Pons (tissue), 1 donor: ENCODE data around the gene TAT.
"Not testable (repeated sequence)": the region's sequence is repeated elsewhere in the genome, so short reads cannot be mapped to it uniquely, and the experiment has no call there.

ENCODE experiments used
- DNase-seq: peaks from one replicate; pipeline ENCODE4 v3.0.0-alpha.2; 2016; ENCODE audit warnings: low spot score

TAT gene

DNA sequence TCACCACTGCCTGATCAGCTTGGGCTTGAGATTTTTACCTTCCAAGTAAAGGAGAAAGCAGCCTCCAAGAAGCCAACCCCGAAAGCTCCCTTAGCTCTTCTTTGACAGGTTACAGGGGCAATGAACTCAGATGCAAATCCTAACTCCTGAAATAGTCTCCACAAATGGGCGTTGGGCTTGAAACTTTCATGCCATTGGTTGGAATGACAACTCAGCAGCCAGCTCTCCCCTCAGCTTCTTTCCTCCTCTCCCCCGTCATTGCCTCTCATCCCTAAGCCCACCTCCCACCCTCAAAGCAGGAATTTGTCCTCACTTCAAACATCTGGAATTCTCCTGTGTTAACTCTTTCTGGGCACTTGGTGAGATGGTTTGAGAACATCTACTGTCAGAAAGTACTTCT is at the start of gene TAT:
TAT (minus strand) TSS at position 122 of the 400 bp plus-strand sequence. CDS start 677 bp downstream, outside the sequence.
- no peak for DNase-seq

DNA sequence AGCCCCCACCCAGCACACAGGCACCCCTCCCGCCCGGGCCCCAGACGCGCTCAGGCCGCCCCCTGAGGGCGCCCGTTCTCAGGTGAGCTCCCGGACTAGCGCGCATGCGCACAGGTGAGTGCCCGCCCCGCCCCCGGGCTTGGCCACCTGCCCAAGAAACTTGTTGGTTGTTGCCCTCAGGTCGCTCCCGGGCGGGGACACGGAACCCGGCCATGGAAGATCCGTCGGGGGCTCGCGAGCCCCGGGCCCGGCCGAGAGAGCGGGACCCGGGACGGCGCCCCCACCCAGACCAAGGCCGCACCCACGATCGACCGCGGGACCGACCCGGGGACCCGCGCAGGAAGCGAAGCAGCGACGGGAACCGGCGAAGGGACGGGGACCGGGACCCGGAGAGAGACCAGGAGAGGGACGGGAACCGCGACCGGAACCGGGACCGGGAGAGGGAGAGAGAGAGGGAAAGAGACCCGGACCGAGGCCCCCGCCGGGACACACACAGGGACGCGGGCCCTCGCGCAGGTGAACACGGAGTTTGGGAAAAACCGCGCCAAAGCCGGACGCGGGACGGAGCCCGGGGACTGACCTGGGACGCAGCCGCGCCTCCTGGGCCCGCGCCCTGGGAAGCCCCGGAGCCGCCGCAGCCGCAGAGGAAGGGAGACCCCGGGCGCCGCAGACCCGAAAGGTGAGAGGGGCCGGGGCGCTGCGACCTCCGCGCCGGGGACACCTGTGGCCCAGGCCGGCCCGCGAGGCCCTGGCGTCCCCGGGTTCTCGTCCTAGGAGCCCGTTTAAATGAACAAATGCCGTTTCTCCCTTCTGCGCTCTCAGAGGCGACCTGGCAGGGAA is 49.3 kb upstream of the TAT start, which contains the start of gene MARVELD3:
MARVELD3 (plus strand) TSS at position 167 of the 840 bp plus-strand sequence; CDS start at position 213, 46 bp downstream.
- DNase-seq: no peak

DNA sequence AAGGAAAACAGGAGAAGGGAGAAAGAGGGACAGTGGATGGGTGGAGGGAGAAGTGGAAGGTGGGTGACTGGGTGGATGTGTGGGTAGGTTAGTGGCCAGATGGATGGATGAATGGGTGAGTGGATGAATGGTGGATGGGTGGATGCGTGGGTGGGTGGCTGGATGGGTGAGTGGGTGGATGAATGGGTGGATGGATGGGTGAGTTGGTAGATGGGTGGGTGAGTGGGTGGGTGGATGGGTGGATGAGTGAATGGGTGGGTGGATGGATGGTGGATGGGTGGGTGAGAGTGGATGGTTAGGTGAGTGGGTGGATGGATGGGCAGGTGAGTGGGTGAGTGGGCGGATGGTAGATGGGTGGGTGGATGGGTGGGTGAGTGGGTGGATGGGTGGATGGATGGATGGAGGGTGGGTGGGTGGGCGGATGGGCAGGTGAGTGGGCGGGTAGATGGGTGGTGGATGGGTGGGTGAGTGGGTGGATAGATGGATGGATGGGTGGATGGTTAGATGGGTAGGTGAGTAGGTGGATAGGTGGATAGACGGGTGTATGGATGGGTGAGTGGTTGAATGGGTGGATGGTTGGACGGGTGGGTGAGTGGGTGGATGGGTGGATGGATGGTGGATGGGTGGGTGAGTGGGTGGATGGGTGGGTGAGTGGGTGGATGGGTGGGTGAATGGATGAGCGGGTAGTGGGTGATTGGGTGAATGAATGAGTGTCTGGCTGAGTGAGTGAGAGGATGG is 48.4 kb upstream of the TAT start:
- DNase-seq: no peak

DNA sequence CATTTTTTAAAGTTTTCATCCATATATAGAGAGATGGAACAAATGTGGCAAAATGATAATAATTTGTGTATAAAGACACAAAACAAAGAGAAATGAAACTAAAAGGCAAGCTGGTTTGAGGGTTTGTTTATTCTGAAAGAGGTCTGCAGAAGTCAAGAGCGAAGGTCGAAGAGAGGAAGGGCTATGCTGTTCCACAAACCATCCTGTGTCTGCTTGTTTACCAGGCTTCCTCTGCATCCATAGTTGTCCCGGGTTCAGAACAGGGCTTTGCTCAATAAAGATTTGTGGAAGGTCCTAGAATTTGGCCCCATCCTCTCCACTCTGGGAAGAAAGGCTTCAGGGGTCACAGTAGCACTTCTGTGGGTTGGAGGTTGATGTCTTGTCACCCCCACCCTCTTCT is 46.7 kb upstream of the TAT start:
- no peak for DNase-seq

DNA sequence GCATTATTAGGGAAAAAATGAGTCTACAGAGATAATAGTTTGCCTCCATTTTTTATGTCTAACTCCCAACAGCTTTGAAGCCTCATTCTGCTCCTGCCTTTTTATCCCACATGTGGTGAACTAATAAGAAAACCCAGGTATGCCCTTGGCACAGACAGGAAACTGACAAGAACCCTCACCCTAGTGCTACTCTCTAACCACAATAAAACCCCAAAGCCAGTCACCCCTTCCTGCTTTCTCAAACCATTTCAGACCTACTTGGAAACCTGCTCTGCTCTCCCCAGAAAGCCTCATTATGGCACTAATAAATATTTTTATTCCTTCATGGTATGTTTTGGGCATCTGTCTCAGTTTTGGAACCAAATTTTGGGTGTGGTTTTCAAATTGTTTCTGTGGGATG is 45.2 kb upstream of the TAT start:
- no peak for DNase-seq

DNA sequence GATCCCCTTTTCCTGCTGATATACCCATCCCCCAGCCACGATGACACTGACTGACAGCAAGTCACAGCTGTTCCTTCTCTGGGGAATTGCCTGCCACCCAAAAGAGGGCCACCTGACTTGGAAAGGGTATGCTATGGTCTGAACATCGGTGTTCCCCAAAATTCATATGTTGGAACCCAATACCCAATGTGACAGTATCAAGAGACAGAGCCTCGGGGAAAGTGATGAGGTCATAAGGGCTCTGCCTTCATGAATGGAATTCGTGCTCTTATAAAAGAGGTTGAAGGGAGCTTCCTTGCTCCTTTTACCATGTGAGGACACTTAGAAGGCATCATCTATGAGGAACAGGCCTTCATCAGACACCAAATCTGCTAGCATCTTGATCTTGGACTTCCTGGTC is 41.5 kb upstream of the TAT start:
- no peak for DNase-seq

DNA sequence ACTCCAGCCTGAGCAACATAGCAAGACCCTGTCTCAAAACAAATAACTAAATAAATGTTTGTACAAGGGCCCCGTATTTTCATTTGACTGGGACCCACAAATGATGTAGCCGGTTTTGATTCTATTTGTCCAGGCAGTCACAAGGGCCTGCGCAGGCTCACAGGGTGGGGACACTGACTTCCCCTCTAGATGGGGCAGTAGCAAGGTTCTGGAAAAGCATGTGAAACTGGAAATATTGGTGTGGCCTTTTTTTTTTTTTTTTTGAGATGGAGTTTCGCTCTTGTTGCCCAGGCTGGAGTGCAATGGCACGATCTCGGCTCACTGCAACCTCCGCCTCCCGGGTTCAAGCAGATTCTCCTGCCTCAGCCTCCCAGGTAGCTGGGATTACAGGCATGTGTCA is 38.1 kb upstream of the TAT start:
- not testable (repeated sequence) for DNase-seq

DNA sequence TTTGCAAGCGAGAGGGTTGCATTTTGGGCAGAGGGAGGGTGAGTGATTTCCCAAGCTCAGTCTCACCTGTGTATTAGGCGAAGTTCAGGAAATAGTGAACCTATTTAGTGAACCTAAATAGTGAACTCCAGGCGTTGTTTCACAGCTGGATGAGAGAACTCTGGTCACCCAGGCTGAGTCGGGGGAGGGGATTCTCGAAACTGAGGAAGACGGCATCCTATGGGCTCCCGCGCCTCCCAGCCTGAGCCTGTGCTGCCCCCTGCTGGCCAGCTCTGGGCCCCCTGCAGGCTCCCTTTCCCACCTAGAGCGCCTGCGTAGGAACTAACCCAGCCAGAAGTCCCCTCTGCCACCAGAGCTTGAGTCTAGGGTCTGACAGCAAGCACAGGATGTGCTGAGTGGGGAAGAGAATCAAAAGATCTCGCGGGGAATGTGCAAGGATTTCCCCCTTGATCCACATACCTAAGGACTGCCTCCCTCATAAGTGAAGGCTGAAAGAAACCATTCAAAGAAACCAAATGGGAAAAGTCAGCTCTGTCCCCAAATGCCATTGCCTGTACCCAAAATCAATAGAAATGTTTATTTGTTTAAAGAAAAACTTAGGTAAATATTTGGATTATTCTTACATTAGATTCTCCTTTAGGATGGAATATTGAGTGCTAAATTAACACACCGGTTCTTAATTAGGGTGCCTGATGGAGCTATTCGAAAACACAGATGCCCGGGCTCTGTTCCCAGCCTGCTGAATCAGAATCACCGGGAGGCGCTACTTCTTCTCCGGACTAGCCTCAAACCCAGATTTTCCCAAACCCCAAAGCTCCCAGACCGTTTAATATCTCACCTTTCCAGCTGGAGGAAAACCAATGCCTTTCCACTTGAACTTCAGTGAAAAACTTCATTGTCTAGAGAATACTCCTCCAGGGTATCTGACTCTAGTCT is 34.3 kb upstream of the TAT start:
- DNase-seq: peak; percentile 27

DNA sequence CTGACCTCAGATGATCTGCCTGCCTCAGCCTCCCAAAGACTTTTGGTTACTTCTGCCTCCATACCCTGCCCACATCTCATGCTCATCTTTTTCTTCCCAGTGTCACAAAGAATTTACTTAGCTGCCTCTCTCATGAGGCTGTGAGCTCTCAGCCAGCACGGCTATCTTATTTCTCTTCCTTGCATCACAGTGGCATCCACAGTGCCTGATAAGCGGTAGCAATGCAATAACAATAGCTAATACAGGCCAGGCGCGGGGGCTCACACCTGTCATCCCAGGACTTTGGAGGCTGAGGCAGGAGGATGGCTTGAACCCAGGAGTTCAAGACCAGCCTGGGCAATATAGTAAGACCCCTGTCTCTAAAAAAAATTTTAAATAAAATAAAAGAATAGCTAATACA is 33.6 kb upstream of the TAT start:
- no peak for DNase-seq

DNA sequence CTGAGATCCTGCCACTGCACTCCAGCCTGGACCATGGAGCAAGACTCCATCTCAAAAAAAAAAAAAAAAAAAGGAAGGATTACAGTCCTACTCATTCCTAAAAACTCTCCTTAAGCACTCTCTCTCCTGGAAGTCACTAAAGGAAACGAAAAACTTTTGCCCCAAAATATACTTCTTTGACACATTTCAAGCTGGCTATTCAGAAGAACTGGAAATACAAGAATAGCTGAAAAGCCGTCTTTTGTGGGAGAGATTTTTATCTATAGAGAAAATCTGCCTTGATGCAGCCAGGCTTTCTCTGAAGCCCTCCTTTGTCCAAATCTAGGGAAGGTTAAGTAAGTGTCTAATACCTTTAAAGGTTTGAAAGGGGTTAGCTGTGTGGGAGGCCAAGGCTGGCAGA is 32.2 kb upstream of the TAT start:
- no peak for DNase-seq

DNA sequence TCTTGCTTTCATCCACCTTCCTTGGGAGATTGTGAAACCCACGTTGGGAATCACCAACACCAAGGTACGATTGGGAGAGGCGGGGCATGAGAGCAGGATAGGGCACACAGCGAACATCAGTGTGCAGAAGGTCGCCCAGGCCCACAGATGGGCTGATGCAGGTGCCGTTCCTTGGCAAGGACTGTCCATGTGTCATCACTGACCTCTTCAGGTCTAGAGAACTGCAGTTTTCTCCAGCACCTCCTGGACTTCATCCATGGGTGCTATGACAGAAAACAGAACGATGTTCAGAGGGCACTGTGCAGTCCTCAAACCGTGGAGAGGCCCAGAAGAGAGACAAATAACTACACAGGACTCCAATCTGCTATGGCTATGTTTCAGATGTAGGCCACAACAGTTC is 23.9 kb upstream of the TAT start:
- DNase-seq: peak; percentile 57

DNA sequence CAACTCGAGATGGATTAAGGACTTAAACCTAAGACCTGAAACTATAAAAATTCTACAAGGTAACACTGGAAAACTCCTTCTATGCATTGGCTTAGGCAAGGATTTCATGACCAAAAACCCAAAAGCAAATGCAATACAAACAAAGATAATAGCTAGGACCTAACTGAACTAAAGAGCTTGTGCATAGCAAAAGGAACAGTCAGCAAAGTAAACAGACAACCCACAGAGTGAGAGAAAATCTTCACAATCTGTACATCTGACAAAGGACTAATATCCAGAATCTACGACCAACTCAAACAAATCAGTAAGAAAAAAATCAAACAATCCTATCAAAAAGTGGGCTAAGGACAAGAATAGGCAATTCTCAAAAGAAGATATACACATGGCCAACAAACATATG is 21.5 kb upstream of the TAT start:
- not testable (repeated sequence) for DNase-seq

DNA sequence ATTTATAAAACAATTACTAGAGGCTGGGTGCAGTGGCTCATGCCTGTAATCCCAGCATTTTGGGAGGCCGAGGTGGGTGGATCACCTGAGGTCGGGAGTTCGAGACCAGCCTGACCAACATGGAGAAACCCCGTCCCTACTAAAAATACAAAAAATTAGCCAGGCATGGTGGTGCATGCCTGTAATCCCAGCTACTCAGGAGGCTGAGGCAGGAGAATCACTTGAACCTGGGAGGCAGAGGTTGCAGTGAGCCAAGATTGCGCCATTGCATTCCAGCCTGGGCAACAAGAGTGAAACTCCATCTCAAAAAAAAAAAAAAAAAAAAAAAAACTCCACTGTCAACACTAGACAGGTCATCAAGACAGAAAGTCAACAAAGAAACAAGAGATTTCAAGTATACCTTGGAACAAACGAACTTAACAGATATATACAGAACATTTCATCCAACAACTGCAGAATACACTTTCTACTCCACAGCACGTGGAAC is 18.5 kb upstream of the TAT start:
- DNase-seq: not testable (repeated sequence)

DNA sequence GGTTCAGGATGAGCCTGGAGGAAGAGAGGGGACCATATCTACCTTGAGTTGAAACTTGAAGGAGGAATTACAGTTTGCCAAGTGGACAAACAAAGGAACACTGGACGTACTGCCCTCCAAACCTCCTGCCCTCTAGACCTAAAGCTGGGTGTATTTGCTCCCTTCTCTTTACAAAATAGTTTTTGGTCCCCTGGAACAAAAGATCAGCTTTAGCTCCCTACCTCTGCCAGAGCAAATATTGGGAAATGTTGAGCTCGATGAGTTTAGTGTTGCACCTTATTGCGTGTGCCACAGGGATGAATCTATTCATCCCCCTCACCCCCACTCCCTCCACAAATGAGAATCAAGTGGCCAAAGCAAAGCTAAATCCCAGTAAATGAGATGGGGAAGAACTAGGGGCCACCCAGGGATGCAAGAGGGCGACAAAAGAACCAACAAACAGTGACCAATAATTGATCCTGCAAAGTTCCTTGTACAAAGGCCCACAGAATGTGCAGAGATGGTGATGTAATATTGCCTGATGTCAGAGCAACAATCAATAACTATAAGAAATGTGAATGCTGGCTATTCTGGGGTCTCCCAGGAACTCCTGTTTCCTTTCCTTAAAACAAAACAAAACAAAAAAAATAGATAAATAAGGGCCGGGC is 17.2 kb upstream of the TAT start:
- DNase-seq: no peak

DNA sequence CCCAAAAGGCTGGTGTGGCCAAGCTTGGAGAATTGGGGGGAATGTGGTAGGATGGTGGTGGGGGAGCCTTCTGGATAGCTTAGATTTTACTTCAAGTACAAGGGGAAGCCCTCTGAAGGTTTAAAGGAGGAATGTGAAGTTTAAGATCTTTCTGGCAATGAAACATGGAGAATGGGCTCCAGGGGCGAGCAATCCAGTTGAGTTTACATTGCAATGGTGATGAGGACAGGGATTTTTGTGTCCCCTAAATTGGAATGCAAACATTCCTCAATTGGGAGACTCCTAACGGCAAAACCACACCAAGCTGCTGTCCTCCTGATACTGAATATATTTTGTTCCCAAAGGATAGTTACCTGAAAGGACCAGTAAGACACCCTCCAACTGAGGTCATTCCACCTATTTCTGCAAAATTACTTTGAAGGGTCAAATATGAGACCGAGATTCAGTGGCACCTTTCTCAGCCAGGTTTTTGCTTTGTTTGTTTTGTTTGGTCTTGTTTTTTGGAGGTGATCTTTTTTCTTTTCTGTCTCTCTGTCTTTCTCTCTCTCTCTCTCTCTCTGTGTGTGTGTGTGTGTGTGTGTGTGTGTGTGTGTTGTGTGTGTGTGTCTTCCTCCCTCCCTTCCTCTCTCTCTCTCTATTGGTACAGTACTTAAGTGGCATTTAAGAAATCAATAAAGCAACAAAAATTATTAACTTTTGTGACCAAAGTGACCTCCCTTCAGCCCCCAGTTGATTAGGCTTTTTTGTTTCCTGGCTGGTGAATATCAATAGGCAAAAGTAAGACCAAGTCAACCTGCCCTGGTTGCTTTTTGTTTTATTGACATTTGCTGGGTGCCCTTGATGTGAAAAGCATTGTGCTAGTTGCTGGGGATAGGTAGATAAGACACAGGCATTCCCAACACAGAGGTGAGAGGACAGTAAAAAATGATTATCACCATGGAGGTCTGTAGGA is 16.4 kb upstream of the TAT start:
- no peak for DNase-seq

DNA sequence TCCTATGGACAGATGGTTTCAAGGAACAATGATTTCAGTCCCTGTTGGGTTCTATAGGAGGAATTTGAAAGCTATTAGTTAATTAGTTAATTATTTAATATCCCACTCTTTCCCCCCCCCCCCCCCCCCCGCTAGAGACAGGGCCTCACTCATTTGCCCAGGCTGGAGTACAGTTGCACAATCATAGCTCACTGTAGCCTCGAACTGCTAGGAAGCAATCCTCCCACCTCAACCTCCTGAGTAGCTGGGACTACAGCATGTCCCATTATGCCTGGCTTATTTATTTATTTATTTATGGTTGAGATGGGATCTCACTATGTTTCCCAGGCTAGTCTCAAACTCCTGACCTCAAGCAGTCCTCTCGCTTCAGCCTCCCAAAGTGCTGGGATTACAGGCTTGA is 15.0 kb upstream of the TAT start:
- DNase-seq: no peak

DNA sequence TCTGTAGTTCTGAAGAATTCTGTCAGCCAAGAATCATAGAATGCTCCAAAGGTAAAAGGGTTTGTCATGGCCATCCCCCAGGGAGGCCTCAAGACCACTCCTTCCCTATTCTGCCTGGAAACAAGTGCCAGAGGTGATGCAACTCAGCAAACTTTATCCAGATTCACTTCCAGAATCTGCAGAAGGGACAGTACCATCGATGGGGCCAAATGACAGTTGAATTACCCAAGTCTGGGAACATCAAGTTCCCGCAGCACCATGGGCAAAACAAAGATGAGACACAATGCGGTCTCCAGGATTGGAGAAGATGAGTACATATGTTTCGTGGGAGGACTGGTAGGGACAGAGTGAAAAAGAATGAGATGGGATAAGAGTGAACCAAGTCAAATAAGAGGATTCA is 13.7 kb upstream of the TAT start:
- no peak for DNase-seq

DNA sequence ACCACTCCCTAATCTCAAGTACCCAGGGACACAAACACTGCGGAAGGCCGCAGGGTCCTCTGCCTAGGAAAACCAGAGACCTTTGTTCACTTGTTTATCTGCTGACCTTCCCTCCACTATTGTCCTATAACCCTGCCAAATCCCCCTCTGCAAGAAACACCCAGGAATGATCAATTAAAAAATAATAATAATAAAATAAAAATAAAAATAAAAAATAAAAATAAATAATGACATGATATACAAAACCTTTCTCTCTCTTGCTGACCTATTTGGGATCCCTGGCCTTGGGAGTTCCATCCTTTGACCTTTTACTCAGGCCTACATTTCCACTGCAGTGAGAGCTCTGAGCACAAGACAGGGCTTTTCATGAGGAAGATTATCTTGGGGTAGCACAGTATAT is 13.2 kb upstream of the TAT start:
- DNase-seq: not testable (repeated sequence)

DNA sequence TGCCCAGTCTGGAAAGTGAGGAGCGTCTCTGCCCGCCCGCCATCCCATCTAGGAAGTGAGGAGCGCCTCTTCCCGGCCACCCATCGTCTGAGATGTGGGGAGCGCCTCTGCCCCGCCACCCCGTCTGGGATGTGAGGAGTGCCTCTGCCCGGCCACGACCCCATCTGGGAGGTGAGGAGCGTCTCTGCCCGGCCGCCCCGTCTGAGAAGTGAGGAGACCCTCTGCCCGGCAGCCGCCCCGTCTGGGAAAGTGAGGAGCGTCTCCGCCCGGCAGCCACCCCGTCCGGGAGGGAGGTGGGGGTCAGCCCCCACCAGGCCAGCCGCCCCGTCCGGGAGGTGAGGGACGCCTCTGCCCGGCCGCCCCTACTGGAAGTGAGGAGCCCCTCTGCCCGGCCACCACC is 12.4 kb upstream of the TAT start:
- DNase-seq: not testable (repeated sequence)

DNA sequence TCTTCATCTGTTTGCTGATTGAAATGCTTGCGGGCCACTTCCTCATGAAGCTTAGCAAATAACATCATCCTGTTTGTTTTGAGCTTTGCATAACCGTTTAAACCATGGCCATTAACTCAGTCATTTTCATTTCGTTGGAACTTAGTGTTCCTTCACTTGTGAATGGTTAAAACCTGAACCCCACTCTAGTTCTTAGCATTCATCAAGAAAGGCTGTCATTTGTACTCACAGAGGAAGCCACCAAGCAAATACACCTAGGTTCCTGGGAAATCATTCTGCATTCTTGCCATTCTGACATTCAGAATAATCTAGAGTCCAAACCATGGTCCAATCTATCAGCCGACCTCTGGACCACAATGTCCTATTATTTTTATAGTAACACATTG is 8.4 kb upstream of the TAT start:
- DNase-seq: no peak
